HG03442 (cell line): ENCODE results near the gene KRT16.
"Not testable (repeated sequence)": the region's sequence is repeated elsewhere in the genome, so short reads cannot be mapped to it uniquely, and the experiment has no call there.

Experiments
- ATAC-seq: cut with Tn5 transposase; IDR thresholded peaks from one replicate; pipeline ENCODE4 v1.9.1; 2021; ENCODE audit warnings: mild to moderate bottlenecking, moderate library complexity; ENCODE audit not compliant: unreplicated experiment

Gene KRT16

DNA sequence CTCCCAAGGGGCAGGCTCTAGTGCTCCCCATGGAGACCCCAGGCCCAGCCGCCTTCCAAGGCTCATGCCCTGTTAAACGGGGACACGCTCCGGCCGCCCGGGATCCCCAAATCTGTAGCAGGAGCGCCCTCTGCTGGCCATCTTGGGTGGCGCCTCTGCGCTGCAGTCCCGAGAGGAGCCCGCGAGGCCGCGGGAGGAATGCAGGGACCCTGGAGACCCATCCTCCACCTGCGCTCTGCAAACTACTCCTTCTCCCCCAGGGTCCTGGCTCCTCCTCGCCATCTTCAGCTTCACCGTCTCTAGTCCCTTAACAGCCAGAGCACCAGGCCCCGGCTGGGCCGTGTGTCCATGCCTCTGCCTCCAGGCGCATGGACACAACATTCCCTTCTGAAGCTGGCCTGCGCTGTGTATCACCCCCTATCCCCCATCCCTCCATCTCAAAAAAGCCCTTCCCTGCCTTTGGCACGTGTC is 35.4 kb upstream of the KRT16 start:
- ATAC-seq = no peak

DNA sequence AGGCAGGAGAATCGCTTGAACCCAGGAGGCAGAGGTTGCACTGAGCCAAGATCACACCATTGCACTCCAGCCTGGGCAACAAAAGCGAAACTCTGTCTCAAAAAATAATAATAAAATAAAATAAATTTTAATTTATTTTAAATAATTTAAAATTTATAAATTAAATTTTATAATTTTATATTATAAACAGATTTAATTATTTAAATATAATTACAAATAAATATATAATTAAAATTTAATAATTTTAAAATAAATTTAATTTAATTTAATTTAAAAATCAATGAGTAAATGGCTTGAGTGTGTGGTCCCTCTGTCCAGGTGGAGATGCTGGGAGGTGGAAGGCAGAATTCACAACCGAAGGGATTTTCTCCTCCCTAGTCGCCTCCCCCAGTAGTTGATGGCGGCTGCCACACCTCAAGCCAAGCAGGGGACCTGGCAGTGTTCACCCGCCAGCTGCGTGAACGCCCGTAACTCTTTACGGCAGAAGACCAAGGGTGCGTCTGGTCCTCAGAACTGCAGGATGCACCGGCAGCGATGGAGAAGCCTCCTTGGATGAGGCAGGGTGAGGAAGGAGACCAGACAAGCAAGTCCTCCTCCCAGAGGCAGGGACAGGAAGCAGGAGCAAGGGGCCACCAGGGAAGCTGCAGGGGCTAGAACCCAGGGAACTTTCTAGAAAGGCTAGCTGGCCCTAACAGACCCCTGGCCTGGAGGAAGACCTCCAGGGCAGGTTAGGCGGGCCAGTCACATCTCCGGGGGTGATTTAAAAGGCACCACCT is 34.7 kb upstream of the KRT16 start:
- ATAC-seq = no peak

GRCh38 chr17:41642252-41643156 is 29.9 kb upstream of the KRT16 start:
- no peak for ATAC-seq

- not testable (repeated sequence) for ATAC-seq
Observed at GRCh38 chr17:41640596-41640995, 28.0 kb upstream of the KRT16 start.

DNA sequence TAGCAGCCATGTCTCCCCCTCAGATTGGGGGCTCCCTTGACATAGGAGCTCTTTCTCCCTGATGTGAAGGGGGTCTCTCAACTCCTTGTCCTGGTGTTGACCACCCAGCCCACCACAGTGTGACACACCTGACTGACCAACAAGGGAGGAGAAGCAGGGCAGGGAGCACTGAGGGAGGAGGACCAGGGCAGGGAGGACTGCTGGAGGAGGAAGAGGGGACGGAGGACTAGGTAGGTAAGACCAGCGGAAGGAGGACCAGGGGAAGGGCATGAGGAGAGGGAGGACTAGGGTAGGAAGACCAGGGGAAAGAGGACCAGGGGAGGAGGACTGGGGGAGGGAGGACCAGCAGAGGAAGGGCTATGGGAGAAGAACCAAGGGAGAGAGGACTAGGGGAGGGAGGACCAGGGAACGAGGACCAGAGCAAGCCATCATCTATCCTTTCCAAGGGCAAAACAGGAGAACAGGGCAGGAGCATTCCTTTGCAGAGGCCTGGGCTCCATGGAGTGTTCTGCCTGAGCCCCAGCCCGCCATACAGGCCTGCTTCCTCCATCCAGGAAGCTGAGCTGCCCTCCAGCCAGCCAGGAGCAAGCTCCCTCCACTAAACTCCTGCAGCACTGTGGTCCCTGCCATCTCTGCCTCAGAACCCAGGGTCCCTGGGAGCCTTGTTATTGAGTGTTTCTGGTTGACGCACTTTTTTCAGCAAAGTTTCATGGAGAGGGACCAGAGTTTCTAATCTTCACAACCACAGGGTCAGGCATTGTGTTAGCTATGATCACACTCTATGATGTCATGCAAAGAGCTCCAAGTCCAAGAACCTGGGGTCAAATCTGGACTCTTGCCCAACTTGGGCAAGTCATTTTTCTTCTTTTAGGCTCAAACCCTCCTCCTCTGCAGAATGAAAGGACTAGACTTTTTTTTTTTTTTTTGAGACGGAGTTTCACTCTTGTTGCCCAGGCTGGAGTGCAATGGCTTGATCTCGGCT is 27.2 kb upstream of the KRT16 start:
- no peak for ATAC-seq

GRCh38 chr17:41638941-41639340 is 26.4 kb upstream of the KRT16 start:
- ATAC-seq = no peak

DNA sequence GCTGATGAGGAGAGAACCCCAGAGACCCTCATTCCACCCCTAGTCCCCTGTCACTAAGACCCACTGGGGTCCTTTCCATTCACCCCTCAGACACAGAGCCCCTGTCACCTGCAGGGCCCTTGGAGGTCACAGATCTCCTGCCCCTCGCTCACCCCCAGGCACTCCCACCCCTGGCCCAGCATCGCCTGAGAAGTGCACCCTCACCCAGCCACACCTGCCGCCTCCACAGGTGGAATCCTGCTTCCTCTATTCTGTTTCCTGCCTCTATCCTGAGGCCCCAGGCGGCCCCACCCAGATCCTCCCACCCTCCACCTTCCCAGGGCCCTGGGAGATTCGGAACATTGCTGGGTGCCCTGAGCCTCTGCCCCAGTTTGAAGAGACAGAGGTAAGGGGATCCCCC is 25.6 kb upstream of the KRT16 start:
- ATAC-seq = no peak

DNA sequence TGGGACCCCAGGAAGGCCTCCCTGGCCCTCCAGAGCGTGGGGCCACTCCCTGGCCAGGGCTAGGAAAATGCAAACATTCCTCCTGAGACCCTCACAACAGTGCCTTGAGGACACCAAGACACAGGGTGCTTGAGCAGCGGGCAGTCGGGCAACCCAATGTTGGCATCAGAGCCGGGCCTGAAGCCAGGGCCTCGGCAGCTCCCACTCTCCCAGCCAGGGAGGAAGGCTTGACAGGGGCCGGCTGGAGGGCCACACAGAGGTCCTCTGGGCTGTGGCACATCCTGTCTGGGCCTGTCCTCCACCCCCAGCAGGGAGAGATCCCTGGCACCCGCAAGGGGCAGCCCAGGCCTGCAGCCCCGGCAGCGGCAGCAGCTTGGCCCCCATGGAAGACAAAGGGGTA is 24.1 kb upstream of the KRT16 start:
- no peak for ATAC-seq

DNA sequence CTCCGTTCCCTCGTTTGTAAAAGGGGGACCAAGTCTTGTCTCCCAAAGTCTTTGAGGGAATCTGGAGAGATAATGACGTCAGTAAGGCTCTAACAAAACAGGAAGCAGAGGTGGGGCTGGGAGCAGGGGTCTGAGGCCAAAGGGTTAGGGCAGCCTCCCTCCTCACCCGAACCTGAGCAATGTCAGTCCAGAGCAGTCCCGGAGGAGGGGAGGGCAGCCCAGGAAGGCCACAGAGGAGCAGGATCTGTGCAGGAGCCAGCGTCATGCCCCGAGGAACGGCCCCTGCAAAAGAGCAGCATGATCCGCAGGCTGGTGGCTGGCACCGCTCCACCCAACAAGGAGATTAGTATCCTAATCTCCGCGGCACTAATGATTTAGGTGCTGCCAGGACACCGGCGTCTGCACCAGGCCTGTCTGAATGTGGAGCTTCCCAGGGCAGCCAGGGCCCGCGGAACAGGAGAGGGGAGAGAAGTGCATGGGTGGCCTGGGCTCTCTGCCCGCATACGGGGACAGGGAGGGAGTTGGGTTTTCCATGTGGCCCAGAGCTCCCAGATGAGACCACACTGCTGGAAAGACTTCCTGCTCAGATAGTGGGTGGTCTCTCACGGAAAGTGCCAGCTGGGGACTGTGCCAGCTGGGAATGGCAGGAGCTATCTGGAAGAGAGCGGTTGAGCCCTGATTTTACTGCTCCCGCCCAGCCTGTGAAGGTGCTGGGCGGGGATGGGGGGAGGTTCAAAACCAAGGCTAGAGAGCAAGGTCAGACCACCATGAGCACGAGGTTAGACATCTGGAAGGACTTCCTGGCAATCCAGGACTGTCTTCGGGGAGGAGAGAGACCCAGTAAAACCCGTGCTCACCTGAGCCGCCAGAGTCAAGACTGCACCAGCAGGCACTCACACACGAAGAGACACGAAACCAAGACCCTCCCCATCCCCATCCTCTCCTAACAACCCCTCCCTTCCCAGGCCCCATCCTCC is 22.8 kb upstream of the KRT16 start:
- ATAC-seq = no peak

- ATAC-seq = no peak
Observed at GRCh38 chr17:41634639-41635038, 22.1 kb upstream of the KRT16 start.

DNA sequence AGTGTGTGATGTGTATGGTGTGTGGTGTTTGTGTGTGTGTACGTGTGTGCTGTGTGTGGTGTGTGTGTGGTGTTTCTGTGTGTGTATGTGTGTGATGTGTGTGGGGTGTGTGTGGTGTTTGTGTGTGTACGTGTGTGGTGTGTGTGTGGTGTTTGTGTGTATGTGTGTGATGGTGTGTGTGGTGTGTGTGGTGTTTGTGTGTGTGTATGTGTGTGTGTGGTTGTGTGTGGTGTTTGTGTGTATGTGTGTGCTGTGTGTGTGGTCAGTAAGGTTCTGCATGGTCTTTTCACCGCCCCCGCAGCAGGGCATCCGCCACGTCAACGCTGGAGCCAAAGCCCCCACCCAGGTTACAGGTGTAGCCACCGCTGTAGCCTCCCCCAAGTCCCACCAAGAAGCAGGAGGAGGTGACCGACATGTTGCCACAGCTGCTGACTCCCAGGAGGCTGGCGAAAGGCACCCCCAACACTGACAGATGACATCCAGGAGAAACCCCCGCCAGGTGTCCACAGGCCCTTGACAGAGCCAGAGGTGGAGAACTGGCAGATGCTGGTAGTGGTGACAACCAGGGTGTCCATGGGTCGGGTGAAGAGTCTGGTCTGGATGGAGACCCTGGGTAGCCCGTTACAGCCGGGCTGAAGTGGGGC is 21.1 kb upstream of the KRT16 start:
- ATAC-seq = no peak

- ATAC-seq = no peak
Observed at GRCh38 chr17:41632482-41633105, 20.0 kb upstream of the KRT16 start.

DNA sequence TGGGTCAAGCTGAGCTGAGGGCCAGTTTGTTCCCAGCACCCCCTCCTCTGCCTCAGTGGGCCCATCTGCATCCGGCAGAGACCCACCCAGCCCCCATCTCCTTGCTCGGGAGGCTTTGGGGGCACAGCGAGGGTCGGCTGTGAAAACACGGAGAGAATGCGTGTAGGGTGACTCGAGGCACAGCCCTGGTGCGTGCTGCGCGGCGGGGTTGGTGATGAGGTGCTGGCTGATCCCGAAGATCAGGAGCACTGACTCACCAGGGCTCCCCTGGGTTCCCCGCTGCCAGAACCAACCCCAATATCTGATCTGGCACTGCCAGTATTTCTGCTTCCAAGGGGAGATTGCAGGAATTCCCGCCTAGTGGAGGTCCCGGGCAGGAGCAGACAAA is 19.3 kb upstream of the KRT16 start:
- no peak for ATAC-seq

- no peak for ATAC-seq
Observed at GRCh38 chr17:41631025-41631897, 18.7 kb upstream of the KRT16 start.

DNA sequence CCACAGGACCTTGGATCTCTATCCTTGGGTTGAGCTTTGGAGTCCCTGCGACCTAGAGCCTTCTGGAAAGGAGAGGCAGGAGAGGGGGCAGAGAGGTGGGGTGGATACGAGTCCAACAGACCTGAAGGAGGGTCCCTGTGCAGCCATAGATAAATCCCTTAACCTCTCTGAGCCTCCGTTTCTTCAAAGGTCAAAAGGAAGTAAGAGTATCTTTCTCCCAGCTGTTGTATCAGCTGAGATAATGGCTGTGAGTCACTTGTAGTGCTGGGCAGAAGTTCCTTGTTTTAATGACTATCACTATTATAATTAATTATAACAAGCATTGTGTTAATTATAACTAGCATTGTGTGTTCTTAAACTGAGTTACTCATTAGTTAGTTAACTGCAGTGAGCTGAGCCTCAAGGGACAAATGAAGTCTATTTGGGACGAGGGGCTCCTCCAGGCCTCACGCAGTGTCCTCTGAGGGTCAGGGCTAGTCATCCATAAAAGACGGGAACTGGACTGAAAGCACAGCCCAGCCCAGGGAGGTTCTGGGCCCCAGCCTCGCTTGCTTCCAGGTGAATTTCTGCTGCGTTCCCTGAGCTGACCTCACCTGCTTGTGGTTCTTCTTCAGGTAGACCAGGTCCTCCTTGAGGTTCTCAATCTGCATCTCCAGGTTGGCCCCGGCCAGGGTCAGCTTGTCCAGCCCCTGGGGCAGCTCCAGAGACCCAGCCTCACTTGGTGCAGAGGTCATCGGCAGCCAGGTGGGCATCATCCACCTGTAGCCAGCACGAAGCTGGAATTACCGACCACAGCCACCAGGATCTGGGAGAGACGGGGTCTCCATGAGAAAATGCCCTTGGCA is 17.5 kb upstream of the KRT16 start:
- ATAC-seq = no peak

- no peak for ATAC-seq
Observed at GRCh38 chr17:41629316-41629715, 16.7 kb upstream of the KRT16 start.
